Hematopoietic multipotent progenitor cell treated with erythropoietin and hydrocortisone succinate and interleukin-3 and kit ligand, for 15 days (in vitro differentiated cells): ENCODE results near the gene CTNNBL1.
A peak's percentile ranks its signal among the peaks of the same experiment; 100 is the strongest.

Source experiments
- DNase-seq: peaks from one replicate; pipeline ENCODE4 v3.0.0-alpha.2; 2015; ENCODE audit warnings: low spot score

The CTNNBL1 gene

DNA sequence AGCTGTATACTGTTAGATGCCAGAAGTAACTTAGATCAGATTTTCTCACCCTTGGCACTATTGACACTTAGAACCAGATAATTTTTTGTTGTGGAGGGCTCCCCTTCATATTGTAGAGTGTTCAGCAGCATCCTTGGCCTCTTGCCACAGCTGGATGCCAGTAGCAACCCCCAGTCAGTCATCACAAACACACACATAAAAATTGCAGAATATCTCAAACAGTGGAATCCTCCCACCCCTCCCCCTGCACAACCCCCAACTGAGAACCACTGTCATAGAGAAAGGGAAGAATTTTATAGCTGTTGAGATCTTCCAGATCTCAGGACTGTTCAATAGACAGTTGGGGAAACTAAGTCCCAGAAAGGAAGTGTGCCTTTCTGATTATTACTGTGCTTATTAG is 127.9 kb downstream of the CTNNBL1 start:
- DNase-seq = no peak

DNA sequence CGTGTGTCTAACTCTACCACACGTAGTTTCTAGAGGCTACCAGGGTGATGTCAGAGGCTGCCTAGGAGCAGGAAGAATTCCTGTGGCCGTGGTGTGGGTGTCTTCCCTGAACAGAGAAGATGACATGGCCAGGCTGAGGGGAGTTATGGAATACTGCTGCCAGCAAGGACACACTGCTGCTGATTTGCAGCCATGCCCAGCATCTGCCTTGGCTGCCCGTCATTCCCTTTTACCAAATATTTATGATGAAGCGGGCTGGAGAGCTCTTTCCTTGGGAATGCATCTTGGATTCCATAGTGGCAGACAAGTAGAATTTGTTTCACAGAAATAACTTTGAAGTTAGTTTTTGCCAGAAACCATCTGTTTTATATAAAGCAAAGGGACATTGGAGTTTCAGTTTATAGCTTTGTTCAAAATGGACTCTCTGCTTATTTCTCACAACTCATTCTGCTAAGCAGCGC is 128.3 kb downstream of the CTNNBL1 start:
- no peak for DNase-seq

DNA sequence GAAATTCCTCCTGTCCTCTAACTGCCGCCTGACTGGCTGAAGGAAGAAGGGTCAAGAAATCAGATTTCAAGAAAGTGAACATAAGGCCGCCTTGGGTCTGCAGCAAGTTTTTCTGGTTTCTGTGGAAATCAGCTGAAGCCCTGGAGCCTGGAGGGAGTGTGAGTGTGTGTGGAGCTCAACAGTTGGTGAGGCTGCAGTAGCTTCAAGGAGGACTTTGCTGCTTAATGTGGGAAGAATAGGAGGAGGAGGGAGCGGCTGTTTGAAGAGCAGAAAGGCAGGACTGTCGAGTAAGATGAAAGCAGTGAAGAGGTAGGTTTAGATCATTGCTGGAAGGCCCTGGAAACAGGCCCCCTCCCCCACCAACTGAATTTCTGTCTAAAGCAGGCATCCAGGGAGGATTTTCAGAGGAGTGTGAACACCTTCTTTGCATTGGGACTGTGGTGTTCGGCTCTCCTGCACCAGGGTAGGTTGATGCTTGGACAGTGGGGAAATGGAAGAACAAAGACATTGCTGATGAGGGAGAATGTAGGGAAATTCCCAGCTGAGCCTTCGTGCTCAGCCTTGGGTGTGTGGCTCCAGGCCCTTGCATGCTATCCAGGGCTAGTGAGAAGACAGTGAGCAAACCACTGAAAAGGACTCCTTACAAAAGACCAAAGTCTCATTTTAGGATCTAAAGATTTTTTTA is 129.6 kb downstream of the CTNNBL1 start:
- no peak for DNase-seq

GRCh38 chr20:37827605-37828004 is 133.8 kb downstream of the CTNNBL1 start:
- no peak for DNase-seq

- DNase-seq = no peak
Measured at GRCh38 chr20:37828684-37829083, 134.9 kb downstream of the CTNNBL1 start.

DNA sequence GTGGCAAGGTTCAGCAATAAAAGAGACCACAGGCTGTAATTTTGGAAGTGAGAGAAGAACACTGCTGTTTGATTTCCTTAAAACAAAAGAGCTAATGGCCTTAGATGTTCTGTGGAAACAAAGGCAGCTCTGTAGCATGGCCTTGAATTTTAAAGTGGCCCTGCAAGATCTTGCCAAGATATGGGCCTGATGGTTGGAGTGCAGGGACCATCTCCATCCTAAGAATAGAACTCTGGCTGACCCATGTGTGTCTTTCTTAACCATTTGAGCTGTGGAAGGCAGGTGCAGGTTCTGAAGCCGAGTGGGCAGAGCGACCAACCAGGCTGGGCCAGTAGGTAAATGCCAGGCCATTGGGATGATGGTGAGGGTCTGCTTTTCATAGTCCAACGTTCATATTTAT is 135.3 kb downstream of the CTNNBL1 start:
- DNase-seq = no peak

GRCh38 chr20:37833221-37833896 is 139.5 kb downstream of the CTNNBL1 start:
- peak; percentile 50 for DNase-seq

GRCh38 chr20:37836926-37837325 is 143.1 kb downstream of the CTNNBL1 start:
- no peak for DNase-seq

DNA sequence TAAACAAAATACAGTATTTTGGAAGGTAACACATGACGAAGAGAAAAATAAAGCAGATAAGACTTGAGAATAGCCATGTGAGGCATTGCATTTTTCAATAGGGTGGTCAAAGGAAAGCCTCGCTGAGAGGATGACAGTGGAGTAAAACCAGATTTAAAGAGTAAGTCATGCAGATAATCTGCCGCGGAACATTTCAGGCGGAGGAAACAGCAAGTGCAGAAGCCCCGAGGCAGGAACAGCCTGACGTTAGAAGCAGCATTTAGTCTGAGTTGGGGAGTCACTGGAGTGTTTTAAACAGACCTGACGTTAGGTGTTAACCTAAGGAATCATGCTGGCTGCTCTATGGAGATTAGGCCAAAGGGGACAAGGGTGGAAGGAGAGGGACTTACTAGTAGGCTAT is 144.1 kb downstream of the CTNNBL1 start:
- no peak for DNase-seq

DNA sequence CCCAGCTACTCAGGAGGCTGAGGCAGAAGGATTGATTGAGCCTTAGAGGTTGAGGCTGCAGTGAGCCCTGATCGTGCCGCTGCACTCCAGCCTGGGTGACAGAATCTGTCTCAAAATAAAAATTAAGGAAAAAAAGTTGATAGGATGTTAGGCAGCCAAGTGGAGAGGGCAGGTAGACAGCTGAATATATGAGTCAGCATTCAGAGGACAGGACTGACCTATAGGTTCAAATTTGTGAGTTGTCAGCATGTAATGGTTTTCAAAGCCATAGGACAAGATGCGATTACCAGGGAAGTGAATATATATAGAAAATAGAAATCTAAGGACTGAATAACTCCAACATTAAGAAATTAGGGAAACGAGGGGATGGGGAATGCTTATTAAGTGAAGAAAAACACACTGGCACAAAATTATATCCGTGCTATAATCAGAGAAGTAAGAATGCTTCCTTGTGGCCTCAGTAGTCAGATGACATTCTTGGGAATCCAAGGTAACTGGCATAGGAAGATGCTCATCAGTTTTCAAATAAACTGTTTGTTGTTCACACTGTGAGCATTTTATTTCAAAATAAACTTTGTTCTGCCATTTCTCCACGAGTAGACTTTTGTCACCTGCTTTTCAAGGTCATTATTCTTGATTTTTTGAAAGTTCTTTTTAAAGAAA is 145.1 kb downstream of the CTNNBL1 start:
- DNase-seq = no peak

DNA sequence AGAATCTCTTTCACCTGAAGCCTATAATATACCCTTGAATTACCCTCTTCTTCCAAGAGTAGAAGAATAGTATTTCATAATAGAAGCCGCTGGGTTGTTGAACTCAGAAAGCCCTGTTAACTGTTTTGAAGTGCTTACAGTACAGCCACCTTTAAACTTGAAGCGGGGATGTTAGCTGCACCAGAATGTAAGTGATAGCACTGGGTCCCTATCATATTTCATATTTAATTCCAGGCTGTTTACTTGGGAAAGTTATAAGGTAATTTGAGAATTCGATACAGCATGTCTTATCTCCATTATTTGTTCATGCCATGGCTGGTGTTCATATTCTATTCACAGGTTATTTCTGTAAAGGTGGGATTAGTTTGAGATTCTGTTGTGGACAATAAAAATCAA is 145.6 kb downstream of the CTNNBL1 start:
- no peak for DNase-seq

- no peak for DNase-seq
Measured at GRCh38 chr20:37839955-37840354, 146.1 kb downstream of the CTNNBL1 start.

DNA sequence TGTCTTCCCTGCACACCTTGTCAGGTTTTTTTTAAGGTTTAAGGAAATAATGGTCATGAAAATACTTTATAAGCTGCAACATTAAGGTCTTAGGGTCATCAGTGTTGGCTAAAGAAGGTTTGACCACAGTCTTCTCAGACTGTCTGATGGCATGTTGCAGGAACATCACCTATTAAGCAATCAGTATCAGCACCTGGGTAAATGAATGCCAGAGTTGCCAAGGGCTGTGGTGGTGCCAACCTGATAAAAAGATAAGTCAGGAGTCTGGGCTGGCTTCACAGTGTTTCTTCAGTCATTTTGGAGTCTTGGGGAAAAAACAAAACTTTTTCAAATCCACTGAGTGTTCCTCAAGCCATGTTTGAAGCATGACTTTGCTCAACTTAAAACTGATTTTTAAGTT is 147.6 kb downstream of the CTNNBL1 start:
- DNase-seq = no peak

GRCh38 chr20:37841971-37842370 is 148.1 kb downstream of the CTNNBL1 start:
- no peak for DNase-seq

DNA sequence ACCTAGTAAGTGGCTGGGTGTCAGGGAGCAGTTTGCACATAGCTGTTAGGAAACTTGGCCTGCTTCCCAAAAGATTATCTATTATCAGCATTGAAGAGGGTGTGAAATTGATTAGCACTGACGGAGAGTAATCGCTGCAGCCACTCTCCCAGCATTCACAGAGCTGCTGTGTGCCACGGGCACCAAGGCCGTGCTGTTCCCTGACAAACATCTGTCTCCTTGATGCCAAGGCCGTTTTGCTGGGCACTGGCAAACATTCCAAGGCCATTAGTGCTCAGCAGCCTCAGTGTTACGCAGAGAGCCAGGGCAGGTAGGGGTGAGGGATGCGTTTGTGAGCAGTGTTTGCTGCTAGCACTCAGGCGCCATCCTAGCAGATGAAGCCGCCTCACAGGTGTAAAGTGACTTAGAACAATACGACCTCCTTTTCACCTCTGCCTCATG is 151.4 kb downstream of the CTNNBL1 start:
- DNase-seq = peak; percentile 61

- DNase-seq = no peak
Measured at GRCh38 chr20:37845878-37846277, 152.0 kb downstream of the CTNNBL1 start.

- DNase-seq = no peak
Measured at GRCh38 chr20:37846573-37846972, 152.7 kb downstream of the CTNNBL1 start.

GRCh38 chr20:37848706-37849105 is 154.9 kb downstream of the CTNNBL1 start:
- no peak for DNase-seq

DNA sequence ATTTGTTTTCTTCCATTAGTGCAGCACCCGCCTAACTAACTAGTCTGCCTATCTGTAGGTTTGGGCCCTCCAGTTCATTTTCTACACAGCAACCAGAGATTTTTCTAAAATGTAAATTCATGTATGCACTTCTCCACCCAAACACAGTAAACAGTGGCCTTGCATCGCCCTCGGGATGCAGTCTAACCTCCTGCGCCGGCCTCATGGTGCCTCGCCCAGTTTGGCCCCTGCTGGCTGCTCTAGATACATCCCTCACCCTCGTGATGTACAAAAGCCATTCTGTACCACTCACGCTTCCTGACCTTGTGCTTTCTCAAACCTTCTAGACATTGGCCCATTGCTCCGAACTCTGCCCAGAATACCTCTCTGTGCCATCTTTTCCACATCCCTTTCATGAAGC is 155.3 kb downstream of the CTNNBL1 start:
- DNase-seq = peak; percentile 40

GRCh38 chr20:37849566-37849965 is 155.7 kb downstream of the CTNNBL1 start:
- DNase-seq = no peak

GRCh38 chr20:37850036-37850592 is 156.3 kb downstream of the CTNNBL1 start:
- DNase-seq = no peak

- peak; percentile 69 for DNase-seq
Measured at GRCh38 chr20:37850724-37851355, 157.0 kb downstream of the CTNNBL1 start.
